NT2/D1 (cell line): ENCODE data around the gene MDM4.

Experiments used
- SUZ12 ChIP-seq: IDR thresholded peaks from 2 replicates; pipeline ENCODE4 v1.6.1; 2011; ENCODE audit not compliant: insufficient read length, insufficient read depth; ENCODE audit errors: extremely low read depth
- YY1 ChIP-seq: IDR thresholded peaks from 2 replicates; pipeline ENCODE4 v1.6.1; 2011; ENCODE audit not compliant: insufficient read length, insufficient read depth

DNA sequence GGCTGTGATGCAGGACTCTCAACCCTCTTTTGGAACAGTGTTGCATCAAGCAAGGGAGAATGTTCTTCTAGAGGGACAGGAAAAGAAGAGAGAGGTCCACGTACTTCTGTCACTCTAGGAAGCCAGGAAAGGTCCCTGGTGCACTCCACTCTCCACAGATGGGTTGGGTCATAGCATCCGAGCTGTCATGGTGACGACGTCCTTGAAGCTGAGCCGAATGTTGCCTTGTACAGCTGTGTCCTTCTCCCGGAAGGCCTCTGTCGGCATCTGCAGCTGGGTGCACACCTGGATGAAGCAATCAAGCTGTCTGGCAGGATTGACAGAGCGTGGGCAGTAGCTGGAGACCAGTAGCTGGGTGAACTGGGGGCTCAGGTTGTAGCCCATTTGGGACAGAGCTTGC is 12.5 kb downstream of the MDM4 start:
- TF ChIP-seq YY1 (no peak), SUZ12 (no peak)
